ENCODE results near the gene F9. TPM values are rescaled to one million over a fixed set of nuclear protein-coding genes. Genes with fewer than 3 reads are reported as not detected.

The F9 gene
- total RNA-seq, 2 experiments from 2014 or later = not detected

DNA sequence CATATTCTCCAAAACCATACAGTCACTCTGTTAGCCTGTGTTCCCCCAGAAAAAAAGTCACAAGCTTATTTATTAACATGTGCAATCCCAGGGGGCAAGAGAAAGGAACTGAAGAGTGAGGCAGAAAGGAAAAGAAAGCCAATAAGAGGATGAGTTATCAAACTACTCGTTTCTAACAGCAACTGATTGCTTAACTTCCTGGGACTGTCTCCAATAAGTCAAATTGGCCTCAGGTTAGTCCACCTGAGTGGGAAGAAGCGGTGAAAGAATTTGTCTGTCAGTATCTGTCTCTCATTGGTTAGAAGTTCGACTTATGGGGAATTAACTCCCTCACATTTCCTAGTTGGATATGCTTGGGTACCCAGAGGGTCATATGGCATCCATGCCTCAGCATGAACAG, 14.1 kb downstream of the F9 start:
- Mint-ChIP-seq H3K27me3 (ENCODE audit: low read depth) (peaks cover 4% of the 10 kb centered on the region), H3K9me3 (ENCODE audit: insufficient read depth) (no peaks in the 10 kb centered on the region), H3K27ac (no peak overlapping the region), H3K36me3 (ENCODE audit: low read depth) (no peaks in the 10 kb centered on the region), H3K4me3 (no peak overlapping the region), H3K4me1 (ENCODE audit: low read depth) (no peaks in the 10 kb centered on the region)
- DNase-seq (no peak), ATAC-seq (no peak)
- CTCF ChIA-PET = no interaction called here
- POLR2A ChIA-PET = no interaction called here

DNA sequence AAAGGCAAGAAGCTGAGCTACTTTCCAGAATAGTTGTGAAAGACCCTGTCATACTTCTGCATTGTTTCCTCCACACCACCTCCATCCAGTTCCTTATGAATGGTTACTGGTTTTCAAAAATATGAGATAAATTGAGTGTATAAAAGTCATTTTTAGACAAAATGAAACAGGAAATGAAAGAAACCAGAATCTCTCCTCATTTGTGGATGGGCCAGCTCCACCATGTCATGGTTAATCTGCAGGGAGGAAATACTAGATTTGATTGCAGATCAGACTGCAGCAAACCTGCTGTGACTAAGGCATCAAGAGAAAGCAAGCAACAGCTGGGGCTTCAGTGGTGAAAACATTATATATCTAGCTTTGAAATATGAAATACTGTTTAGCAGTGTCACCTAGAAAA, 23.8 kb downstream of the F9 start:
- Mint-ChIP-seq H3K36me3 (ENCODE audit: low read depth) (no peaks in the 10 kb centered on the region), H3K27me3 (ENCODE audit: low read depth) (peaks cover 8% of the 10 kb centered on the region), H3K4me1 (ENCODE audit: low read depth) (peaks cover 9% of the 10 kb centered on the region), H3K9me3 (ENCODE audit: insufficient read depth) (no peaks in the 10 kb centered on the region), H3K27ac (no peak overlapping the region), H3K4me3 (no peak overlapping the region)
- no peak for DNase-seq
- POLR2A ChIA-PET = no interaction called here
- CTCF ChIA-PET = no interaction called here
- ATAC-seq = no peak

DNA sequence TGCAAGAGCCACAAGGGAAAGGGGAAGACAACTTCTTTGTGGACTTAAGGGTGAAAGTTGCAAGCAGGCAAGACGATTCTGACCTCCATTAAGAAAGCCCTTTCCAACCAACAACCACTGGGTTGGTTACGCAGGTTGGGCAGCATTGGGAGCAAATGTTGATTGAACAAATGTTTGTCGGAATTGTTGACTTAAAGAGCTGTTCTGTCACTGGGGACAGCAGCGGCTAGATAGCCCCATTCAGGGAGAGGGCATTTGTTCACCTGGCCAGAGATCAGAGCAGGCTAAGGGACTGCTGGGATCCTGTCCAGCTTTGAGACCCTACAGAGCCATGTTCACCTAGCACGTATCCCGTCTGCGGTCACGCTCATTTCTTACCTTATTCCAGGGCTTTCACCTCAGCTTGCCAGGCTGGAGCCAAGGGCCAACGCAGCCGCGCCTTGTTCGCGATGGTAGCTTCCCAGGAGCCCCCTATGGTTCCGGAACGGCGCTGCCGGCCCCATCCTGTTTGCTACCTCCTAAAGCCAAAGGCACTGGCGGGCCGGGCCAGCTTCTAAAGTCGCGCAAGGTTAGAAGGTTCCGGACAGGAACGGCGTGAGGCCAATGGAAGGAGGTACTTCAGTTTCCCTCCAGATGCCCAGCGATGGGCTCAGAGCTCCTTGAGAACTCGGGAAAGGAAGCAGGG, 24.6 kb downstream of the F9 start:
- Mint-ChIP-seq H3K36me3 (ENCODE audit: low read depth) (no peaks in the 10 kb centered on the region), H3K4me3 (no peak overlapping the region), H3K27ac (no peak overlapping the region), H3K4me1 (ENCODE audit: low read depth) (peaks cover 9% of the 10 kb centered on the region), H3K27me3 (ENCODE audit: low read depth) (peaks cover 8% of the 10 kb centered on the region), H3K9me3 (ENCODE audit: insufficient read depth) (no peaks in the 10 kb centered on the region)
- CTCF ChIA-PET = no interaction called here
- no peak for DNase-seq
- POLR2A ChIA-PET = no interaction called here
- ATAC-seq = no peak

DNA sequence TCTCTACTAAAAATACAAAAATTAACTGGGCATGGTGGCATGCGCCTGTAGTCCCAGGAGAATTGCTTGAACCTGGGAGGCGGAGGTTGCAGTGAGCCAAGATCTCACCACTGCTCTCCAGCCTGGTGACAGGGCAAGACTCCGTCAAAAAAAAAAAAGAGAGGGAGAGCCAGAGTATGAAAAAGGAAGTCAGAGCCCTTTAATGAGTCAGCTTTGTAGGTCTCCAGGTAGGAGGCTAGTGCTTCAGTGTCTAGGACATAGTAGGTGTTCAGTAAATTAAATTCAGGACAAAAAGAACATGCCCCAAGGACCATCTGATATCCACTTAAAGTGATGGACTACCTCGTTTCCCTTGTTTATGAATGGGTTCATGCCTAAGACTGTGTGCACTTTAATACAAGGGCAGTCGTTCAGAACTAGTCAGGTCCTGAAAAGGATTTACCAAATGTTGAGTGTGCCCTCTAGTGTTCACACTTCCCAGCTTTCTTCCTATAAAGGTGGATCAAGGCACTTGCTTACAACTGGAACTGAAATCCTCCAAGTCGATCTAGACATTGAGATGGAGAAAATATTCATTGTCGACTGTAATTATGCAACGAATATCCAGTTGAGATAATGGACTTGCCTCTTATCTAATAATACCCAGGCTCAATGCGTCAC, 29.0 kb downstream of the F9 start:
- Mint-ChIP-seq H3K9me3 (ENCODE audit: insufficient read depth) (no peaks in the 10 kb centered on the region), H3K4me1 (ENCODE audit: low read depth) (peaks cover 3% of the 10 kb centered on the region), H3K27me3 (ENCODE audit: low read depth) (no peaks in the 10 kb centered on the region), H3K36me3 (ENCODE audit: low read depth) (no peaks in the 10 kb centered on the region), H3K27ac (no peak overlapping the region), H3K4me3 (no peak overlapping the region)
- ATAC-seq (no peak), DNase-seq (peak; percentile 30)
- ChIA-PET CTCF (no interaction called here), POLR2A (no interaction called here)

DNA sequence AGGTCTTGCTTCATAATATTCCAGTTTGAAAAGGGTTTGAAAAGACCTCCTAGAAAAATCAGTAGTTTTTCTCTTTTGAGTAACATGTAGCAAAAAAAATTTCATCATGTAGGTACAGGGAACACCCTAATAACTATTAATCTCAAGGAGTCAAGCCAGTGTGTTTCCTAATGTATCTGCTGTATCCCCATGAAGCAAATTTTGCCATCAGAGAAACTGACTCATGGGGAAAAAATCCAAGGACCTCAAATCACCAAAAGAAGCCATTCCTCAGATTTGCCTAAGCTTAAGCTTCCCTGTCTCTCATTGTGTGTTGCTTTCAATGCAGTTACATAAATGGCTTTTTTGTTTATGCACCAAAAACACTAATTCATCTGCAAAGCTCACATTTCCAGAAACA, 29.7 kb downstream of the F9 start:
- ATAC-seq = no peak
- H3K36me3 Mint-ChIP-seq (ENCODE audit: low read depth) = no peaks in the 10 kb centered on the region
- no peak overlapping the region for H3K27ac Mint-ChIP-seq
- DNase-seq = no peak
- H3K4me1 Mint-ChIP-seq (ENCODE audit: low read depth) = no peaks in the 10 kb centered on the region
- POLR2A ChIA-PET = no interaction called here
- no peaks in the 10 kb centered on the region for H3K27me3 Mint-ChIP-seq (ENCODE audit: low read depth)
- CTCF ChIA-PET = no interaction called here
- no peaks in the 10 kb centered on the region for H3K9me3 Mint-ChIP-seq (ENCODE audit: insufficient read depth)
- H3K4me3 Mint-ChIP-seq = no peak overlapping the region

DNA sequence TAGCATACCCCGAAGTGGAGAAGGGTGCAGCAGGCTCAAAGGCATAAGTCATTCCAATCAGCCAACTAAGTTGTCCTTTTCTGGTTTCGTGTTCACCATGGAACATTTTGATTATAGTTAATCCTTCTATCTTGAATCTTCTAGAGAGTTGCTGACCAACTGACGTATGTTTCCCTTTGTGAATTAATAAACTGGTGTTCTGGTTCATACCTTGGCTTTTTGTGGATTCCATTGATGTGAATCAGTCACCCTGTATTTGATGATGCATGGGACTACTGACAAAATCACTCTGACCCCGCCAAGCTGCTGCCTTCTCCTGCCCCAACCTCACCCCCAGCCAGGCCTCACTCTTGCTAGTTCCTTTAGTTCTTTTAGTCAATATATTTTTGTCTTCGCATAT, 32.7 kb downstream of the F9 start:
- DNase-seq = no peak
- no peaks in the 10 kb centered on the region for H3K4me1 Mint-ChIP-seq (ENCODE audit: low read depth)
- POLR2A ChIA-PET = no interaction called here
- H3K27me3 Mint-ChIP-seq (ENCODE audit: low read depth) = no peaks in the 10 kb centered on the region
- H3K36me3 Mint-ChIP-seq (ENCODE audit: low read depth) = no peaks in the 10 kb centered on the region
- ATAC-seq = no peak
- H3K27ac Mint-ChIP-seq = no peak overlapping the region
- no peak overlapping the region for H3K4me3 Mint-ChIP-seq
- H3K9me3 Mint-ChIP-seq (ENCODE audit: insufficient read depth) = no peaks in the 10 kb centered on the region
- CTCF ChIA-PET = interaction anchor here (0.9 kb wide), 1 partner anchor 14 kb away, joined by 3 read pairs; no protein-coding TSS in a partner anchor

DNA sequence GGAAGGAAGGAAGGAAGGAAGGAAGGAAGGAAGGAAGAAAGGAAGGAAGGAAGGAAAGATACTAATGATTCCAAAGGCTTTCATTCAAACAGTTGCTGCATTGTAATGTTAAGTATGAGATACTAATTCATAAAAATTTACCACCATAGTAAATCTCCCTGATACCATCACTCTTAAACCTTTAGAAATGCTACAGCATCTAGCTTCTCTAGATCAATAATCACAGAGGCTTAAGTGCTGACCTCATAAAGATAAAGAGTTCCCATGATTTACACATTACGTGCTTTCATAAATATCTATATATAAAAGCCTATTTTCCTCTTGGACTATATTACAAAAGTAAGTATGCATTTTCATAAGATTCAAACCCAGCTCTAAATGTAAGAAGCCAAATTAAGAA, 36.4 kb downstream of the F9 start:
- ATAC-seq = no peak
- H3K4me3 Mint-ChIP-seq = no peak overlapping the region
- H3K27me3 Mint-ChIP-seq (ENCODE audit: low read depth) = peaks cover 2% of the 10 kb centered on the region
- no peaks in the 10 kb centered on the region for H3K9me3 Mint-ChIP-seq (ENCODE audit: insufficient read depth)
- no peak overlapping the region for H3K27ac Mint-ChIP-seq
- DNase-seq = no peak
- no peaks in the 10 kb centered on the region for H3K4me1 Mint-ChIP-seq (ENCODE audit: low read depth)
- ChIA-PET POLR2A (no interaction called here), CTCF (no interaction called here)
- no peaks in the 10 kb centered on the region for H3K36me3 Mint-ChIP-seq (ENCODE audit: low read depth)

DNA sequence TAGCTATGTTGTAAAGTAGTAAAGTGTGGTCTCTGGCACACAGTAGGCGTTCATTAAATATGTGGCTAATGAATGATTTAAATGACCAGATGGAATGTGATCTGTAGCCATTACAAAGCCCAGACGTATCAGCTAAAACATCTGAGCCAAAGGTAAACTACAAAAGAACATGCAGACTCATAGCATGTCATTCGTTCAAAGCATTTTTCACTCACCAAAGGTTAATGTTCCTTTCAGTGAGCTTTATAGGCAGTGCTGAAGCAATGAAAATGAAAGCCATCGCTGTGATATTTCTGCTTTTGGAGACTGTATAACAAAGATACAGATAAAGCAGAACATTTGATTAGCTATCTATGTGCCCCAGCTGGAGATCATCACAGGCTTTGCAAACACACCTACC, 50.5 kb downstream of the F9 start:
- no peaks in the 10 kb centered on the region for H3K9me3 Mint-ChIP-seq (ENCODE audit: insufficient read depth)
- H3K27me3 Mint-ChIP-seq (ENCODE audit: low read depth) = no peaks in the 10 kb centered on the region
- DNase-seq = no peak
- H3K4me1 Mint-ChIP-seq (ENCODE audit: low read depth) = no peaks in the 10 kb centered on the region
- H3K36me3 Mint-ChIP-seq (ENCODE audit: low read depth) = no peaks in the 10 kb centered on the region
- H3K27ac Mint-ChIP-seq = no peak overlapping the region
- CTCF ChIA-PET = no interaction called here
- no peak overlapping the region for H3K4me3 Mint-ChIP-seq
- no peak for ATAC-seq
- POLR2A ChIA-PET = no interaction called here

DNA sequence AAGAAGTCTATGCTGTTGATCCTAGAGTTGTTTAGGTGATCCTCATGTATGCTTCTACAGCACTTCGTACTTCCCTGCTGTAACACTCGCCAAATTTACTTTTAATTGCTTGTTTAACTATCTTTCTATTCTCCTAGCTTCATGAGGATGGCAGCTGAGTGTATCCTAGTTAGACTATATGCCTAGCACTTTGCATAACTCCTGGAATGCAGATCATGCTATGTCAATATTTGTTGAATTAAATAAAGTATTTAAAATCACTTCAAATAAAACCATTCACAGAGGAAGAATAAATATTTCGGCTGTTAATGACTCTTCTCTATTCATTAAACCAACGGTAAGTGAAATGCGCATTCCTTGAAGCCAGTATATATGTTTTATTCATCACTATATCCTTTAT, 55.1 kb downstream of the F9 start:
- no peak for ATAC-seq
- Mint-ChIP-seq H3K36me3 (ENCODE audit: low read depth) (no peaks in the 10 kb centered on the region), H3K4me3 (no peak overlapping the region)

DNA sequence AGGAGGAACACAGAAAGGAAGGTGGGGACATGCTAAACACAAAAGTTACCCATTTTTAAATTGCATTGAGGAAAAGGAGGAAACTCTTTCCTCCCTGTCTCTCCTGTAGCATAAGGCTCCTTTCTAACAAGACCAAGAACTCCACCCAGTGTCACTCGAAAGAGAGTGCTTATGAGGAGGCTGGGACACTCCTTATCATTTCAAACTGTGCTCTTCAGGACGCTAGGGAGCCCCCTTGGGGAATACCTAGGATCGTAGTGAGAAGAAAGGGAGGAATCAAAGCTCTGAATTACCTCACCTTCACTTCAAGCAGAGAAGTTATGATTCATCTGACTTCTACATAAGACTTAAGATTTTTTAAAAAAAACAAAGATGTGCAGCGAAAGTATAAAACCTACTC, 65.5 kb downstream of the F9 start:
- H3K4me1 Mint-ChIP-seq (ENCODE audit: low read depth) = no peaks in the 10 kb centered on the region
- H3K9me3 Mint-ChIP-seq (ENCODE audit: insufficient read depth) = no peaks in the 10 kb centered on the region
- ChIA-PET CTCF (no interaction called here), POLR2A (no interaction called here)
- ATAC-seq (no peak), DNase-seq (no peak)
- no peak overlapping the region for H3K4me3 Mint-ChIP-seq
- H3K27me3 Mint-ChIP-seq (ENCODE audit: low read depth) = no peaks in the 10 kb centered on the region
- H3K36me3 Mint-ChIP-seq (ENCODE audit: low read depth) = no peaks in the 10 kb centered on the region
- H3K27ac Mint-ChIP-seq = no peak overlapping the region

More for the DNA sequence above, 55.1 kb downstream of the F9 start:
- Mint-ChIP-seq H3K9me3 (ENCODE audit: insufficient read depth) (no peaks in the 10 kb centered on the region), H3K27me3 (ENCODE audit: low read depth) (no peaks in the 10 kb centered on the region), H3K27ac (no peak overlapping the region), H3K4me1 (ENCODE audit: low read depth) (no peaks in the 10 kb centered on the region)
- POLR2A ChIA-PET = no interaction called here
- DNase-seq = no peak
- CTCF ChIA-PET = no interaction called here

DNA sequence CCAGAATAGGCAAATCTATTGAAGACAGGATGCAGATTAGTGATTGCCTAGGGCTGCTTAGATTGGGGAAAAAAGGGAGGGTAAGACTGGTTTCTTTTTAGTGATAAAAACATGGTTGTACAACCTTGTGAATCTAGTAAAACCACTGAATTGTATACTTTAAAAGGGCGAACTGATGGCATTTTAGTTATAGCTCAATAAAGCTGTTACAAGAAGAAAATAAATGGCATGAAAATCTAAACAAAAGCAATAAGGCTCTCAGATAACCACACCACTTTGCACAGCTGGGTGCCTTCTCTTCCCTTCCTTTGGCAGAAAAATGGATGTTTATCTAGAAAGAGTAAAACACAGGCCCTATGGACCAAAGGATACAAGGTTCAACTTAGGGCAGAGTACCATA, 69.6 kb downstream of the F9 start:
- Mint-ChIP-seq H3K9me3 (ENCODE audit: insufficient read depth) (no peaks in the 10 kb centered on the region), H3K27ac (no peak overlapping the region), H3K4me3 (no peak overlapping the region), H3K4me1 (ENCODE audit: low read depth) (no peaks in the 10 kb centered on the region), H3K36me3 (ENCODE audit: low read depth) (no peaks in the 10 kb centered on the region), H3K27me3 (ENCODE audit: low read depth) (no peaks in the 10 kb centered on the region)
- ChIA-PET CTCF (no interaction called here), POLR2A (no interaction called here)
- DNase-seq = no peak
- no peak for ATAC-seq

Measured in activated CD8-positive, alpha-beta T cell treated with anti-CD3 and anti-CD28 coated beads, Interleukin-2, amount 10 ng/mL, durations not matched to agents 7 days and 5 days (primary cell).